GM20000 (cell line): ENCODE results near the gene FILIP1.

Source experiments
- DNase-seq: peaks from one replicate; pipeline ENCODE4 v3.0.0; 2012; ENCODE audit warnings: low spot score
- TF ChIP-seq, protein P1 (sequence below): IDR thresholded peaks from 2 replicates; pipeline ENCODE4 v1.5.1; 2012; ENCODE audit warnings: mild to moderate bottlenecking, control low read depth; ENCODE audit errors: extremely low read depth, missing control alignments

Gene FILIP1

DNA sequence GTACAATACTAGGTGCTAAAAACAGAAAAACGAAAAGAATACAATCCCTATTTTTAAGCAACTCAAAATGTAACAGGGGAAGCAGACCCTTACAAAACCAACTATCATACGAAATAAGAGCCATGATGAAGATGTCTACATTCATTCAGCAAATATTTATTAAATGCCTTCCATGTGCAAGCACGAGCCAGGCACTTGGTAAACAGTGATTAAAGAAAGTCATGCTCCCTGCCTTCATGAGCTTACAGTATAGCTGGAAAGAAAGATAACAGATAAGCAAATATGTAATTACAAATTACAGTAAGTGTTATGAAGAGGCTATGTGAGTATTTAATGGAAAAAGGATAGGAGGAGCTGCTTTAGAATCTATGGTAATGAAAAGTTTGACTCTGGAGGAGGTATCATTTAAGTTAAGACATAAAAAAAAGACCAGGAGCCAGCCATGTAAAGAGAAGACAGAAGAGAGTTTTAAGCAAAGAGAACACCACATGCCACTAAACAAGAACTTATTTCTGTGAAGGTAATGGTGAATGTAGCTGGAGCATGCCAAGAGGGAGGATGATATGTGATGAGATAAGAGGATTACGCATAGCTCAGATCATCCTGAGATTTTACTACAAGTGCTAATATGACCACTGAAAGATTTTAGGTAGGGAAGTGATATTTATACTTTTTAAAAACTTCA, 230.7 kb downstream of the FILIP1 start:
- TF ChIP-seq, protein P1, sequence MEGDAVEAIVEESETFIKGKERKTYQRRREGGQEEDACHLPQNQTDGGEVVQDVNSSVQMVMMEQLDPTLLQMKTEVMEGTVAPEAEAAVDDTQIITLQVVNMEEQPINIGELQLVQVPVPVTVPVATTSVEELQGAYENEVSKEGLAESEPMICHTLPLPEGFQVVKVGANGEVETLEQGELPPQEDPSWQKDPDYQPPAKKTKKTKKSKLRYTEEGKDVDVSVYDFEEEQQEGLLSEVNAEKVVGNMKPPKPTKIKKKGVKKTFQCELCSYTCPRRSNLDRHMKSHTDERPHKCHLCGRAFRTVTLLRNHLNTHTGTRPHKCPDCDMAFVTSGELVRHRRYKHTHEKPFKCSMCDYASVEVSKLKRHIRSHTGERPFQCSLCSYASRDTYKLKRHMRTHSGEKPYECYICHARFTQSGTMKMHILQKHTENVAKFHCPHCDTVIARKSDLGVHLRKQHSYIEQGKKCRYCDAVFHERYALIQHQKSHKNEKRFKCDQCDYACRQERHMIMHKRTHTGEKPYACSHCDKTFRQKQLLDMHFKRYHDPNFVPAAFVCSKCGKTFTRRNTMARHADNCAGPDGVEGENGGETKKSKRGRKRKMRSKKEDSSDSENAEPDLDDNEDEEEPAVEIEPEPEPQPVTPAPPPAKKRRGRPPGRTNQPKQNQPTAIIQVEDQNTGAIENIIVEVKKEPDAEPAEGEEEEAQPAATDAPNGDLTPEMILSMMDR, result no peak
- no peak for DNase-seq

DNA sequence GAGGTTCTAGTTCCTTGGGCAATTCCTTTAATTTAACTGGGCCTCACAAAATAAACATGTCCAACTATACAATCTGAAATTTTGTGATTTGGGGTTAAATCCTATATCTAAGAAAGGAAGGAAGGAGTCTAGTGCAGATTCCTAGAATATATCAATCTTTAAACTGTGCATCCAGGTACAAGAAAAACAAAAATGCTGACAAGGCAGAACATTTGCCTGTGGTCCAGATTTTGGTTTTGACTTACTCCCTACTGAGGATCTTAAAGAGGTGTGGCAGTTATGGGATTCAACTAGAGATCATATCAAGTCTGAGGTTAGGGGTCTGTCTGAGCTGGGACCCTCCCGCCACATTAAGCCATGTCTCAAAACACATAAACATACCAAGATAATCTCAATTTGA, 232.3 kb downstream of the FILIP1 start:
- no peak for DNase-seq
- TF ChIP-seq, protein P1, result no peak

GRCh38 chr6:75257343-75258087, 236.1 kb downstream of the FILIP1 start:
- no peak for DNase-seq
- TF ChIP-seq, protein P1, result no peak

- no peak for DNase-seq
These were observed 243.0 kb downstream of the FILIP1 start for GRCh38 chr6:75250552-75250951.

GRCh38 chr6:75249837-75250236, 243.8 kb downstream of the FILIP1 start:
- no peak for DNase-seq
- TF ChIP-seq, protein P1, result no peak

More at GRCh38 chr6:75250552-75250951, 243.0 kb downstream of the FILIP1 start:
- TF ChIP-seq, protein P1, result no peak

DNA sequence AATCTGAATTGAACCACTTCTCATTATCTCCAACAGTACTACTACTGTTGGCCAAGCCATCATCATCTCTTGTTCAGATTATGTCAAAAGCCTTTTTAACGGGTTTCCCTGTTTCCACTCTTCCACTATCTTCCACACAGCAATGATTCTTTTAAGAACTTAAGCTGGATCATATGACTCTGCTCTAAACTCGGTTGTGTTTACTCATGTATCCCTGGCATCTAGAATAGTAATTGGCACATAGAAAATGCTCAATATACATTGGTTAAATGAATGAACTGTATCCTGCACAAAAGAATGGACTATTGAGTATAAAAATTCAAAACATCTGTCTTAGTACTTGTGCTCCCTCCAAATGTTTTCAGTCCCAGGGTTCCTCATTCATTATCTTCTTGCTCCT, 247.2 kb downstream of the FILIP1 start:
- DNase-seq, result no peak
- TF ChIP-seq, protein P1, result no peak

- TF ChIP-seq, protein P1, result no peak
- no peak for DNase-seq
These were observed 249.5 kb downstream of the FILIP1 start for GRCh38 chr6:75244063-75244584.
